Nasal cavity respiratory epithelium epithelial cell of viscerocranial mucosa (primary cell): ENCODE measurements around the gene DEPDC5. TPM values are rescaled to one million over a fixed set of nuclear protein-coding genes. Genes with fewer than 3 reads are reported as not detected.

Experiments used
- total RNA-seq: library from RNA; depleted of rRNA; stranded (reverse); fragments of >200 nt; gene quantifications from 2 replicates; pipeline ENCODE4 v1.2.3, GENCODE V29; 2014

DEPDC5 gene
- 6.5 and 12.0 TPM in 2 replicates for total RNA-seq

DNA sequence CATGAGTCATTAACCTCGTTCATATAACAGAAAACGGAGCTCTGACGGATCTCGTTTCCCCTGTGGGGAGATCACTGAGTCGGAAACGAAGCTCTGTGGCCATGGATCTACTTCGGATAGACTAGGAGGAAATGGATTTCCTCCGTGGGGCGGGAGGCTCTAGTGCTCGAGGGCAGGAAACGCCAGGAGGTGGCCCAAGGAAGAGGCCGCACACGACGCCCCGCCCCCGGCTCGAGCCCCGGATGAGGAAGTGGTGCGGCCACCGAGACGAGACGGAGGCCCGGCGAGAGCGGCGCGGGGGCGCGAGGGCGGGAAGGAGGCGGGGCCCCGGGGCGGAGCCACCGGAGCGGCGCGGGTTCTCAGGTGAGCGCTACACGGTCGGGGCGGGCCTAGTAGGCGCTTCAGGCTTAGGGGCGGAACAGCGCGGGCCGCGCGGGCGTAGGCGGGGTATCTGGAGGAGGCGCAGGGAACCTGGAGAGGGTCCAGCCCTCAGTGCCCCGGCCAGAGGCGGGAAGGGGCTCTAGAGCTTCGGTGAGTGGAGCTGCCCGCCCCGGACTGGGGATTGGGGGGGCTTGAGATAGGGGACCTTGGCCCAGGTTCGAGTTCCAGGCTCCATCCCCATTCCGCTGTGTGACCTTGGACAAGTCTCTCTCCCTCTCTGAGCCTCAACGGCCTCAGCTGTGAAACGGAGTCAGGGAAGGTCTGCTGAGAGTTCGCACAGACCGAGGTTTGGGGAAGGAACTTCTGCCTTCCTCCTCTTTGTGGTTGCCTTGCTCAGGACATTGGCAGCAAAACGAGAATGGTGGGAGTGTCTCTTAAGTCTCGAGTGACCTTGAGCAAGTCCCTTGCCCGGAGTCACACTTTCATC is at the start of gene DEPDC5:
DEPDC5 (plus strand) TSS at position 386 of the 868 bp plus-strand sequence. CDS start 903 bp downstream, outside the sequence.

DNA sequence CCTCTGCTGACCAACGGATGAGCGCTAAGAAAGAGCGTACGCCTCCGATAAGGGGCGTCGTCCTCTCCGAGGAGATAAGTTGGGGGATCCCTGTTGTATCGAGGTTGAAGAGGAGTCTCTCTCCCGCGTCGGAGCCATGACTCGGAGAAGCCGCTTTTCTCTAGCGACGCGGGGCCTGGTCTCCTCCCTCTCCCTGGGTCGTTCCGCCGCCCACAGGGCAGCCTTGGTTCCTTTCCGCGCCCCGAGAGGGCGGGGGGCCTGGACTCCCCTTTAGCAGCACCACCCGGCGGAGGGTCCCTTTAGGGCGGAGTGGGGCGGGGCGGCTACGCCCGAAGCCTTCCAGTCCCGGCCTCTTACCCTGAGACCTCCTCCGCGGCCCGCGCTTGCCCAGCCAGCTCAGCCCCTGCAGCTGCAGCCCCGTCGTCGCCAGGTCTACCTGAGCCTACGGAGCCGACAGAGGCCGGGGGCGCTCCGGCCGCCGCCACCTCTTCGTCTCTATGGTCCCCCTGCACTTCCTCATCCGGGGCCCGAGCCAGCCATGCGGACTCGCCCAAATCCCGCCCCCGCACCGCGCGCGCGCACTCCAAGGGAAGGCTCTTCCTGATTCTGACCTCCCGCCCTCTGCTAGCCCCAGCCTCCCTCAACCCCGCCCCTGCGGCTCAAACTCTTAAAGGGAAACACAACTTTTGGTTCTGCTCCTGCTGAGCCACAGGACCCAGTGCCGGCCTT is 4.0 kb upstream of the DEPDC5 start, which contains the start of gene PRR14L:
PRR14L (minus strand) TSS at position 497 of the 729 bp plus-strand sequence. CDS start 11,272 bp downstream, outside the sequence.

DNA sequence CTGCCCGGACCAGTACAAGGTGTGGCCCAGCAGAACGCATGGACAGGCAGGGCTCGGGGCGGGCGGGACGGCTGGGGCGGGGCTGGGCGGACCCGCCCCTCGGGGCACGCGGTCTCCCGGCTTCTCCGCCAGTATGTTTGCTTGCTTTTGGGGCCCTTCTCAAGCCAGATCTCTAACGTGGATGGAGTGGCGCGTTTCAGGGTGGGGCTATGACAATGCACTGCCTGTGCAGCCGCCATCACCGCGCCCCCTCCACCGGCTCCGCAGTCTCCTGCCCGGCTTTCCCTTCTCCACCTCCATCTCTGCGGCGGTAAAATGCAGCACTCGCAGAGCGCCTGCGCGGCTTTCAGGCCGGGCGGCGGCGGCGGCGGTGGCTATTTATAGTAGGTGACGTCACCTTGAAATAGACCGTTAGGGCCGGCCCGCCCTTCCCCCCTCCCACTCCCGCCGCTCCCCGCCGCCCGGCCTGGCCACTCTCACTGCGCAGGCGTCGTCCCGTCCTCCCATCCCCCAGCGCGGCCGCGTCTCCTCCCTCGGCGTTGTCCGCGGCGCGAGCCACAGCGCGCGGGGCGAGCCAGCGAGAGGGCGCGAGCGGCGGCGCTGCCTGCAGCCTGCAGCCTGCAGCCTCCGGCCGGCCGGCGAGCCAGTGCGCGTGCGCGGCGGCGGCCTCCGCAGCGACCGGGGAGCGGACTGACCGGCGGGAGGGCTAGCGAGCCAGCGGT is 190.3 kb downstream of the DEPDC5 start, which contains the start of gene YWHAH:
YWHAH (plus strand) TSS at position 558 of the 722 bp plus-strand sequence. CDS start 199 bp downstream, outside the sequence.

Other genes starting within 250 kb of the DEPDC5 start
- gene PISD, start 91.8 kb upstream of the DEPDC5 start, total RNA-seq: 28.7 and 47.2 TPM in 2 replicates
- 21.2 and 40.8 TPM in 2 replicates for gene PRR14L, start 3.9 kb upstream of the DEPDC5 start, total RNA-seq
- 73.3 and 90.6 TPM in 2 replicates for gene YWHAH, start 190.5 kb downstream of the DEPDC5 start, total RNA-seq